ENCODE data around the gene HDGFL3.

HDGFL3 gene

GRCh38 chr15:83107841-83108181 lies 99.8 kb downstream of the HDGFL3 start:
- H2AFZ ChIP-seq (ENCODE audit: low read depth, low read length) = peak overlapping the region; percentile 46
- peak overlapping the region in 1 of 2 experiments; percentile 75 for H3K18ac ChIP-seq (ENCODE audit: low read depth in 1 of 2, low read length in 2 of 2)
- 28% methylated on average over 21 of the region's 30 CpGs for WGBS
- no peak overlapping the region for H2BK5ac ChIP-seq (ENCODE audit: low read depth, low read length, poor library complexity, severe bottlenecking)
- no peak for DNase-seq
- peak overlapping the region; percentile 92 for H3K4me2 ChIP-seq (ENCODE audit: low read length, poor library complexity, severe bottlenecking)
- no peak overlapping the region for H2BK12ac ChIP-seq (ENCODE audit: low read length in 2 of 2)
- no peak overlapping the region for H3K9ac ChIP-seq (ENCODE audit: low read length)
- H2BK120ac ChIP-seq (ENCODE audit: low read depth, low read length) = peak overlapping the region; percentile 34
- H3K4me3 ChIP-seq (ENCODE audit: insufficient read depth in 1 of 2, low read depth in 1 of 2, low read length in 2 of 2) = peak overlapping the region; percentile 56 to 65
- H4K8ac ChIP-seq (ENCODE audit: low read length) = peak overlapping the region; percentile 41
- H3K23ac ChIP-seq (ENCODE audit: low read length in 2 of 2) = peak overlapping the region in 1 of 2 experiments; percentile 70
- no peak overlapping the region for H3K27ac ChIP-seq (ENCODE audit: low read length, poor library complexity, severe bottlenecking)
- peaks cover 19% of the 10 kb centered on the region for H3K4me1 ChIP-seq (ENCODE audit: control insufficient read depth, insufficient read depth, low read depth, low read length)
- H3K36me3 ChIP-seq (ENCODE audit: control insufficient read depth in 1 of 2, insufficient read depth in 2 of 2, low read depth in 1 of 2, low read length in 2 of 2) = peaks cover 0 to 3% of the 10 kb centered on the region in 2 experiments
- H2BK15ac ChIP-seq (ENCODE audit: low read depth, poor library complexity, severe bottlenecking) = peak overlapping the region; percentile 90
- H3K4ac ChIP-seq (ENCODE audit: low read depth in 1 of 2, low read length in 2 of 2) = peak overlapping the region in 1 of 2 experiments; percentile 51
- H3K27me3 ChIP-seq (ENCODE audit: control insufficient read depth in 1 of 2, insufficient read depth in 1 of 2, low read length in 2 of 2) = peaks cover 46 to 52% of the 10 kb centered on the region in 2 experiments
- no peaks in the 10 kb centered on the region for H3K9me3 ChIP-seq (ENCODE audit: control insufficient read depth, low read length)
- H4K91ac ChIP-seq (ENCODE audit: low read length) = peak overlapping the region; percentile 61
- no peak overlapping the region for H3K14ac ChIP-seq (ENCODE audit: low read length in 2 of 2)
- H2AK5ac ChIP-seq (ENCODE audit: low read length, severe bottlenecking) = no peak overlapping the region
- H3K79me1 ChIP-seq (replicated peaks; ENCODE audit: low read length, poor library complexity, severe bottlenecking) = no peaks in the 10 kb centered on the region

GRCh38 chr15:83106994-83107840 lies 100.4 kb downstream of the HDGFL3 start, which contains the start of gene TM6SF1:
TSS of gene TM6SF1 (plus strand) at chr15:83107645. CDS start at chr15:83107681, 36 bp downstream.
- Histone ChIP-seq H2AFZ (ENCODE audit: low read depth, low read length) (peak within 1 kb of the TSS; percentile 46), H3K27me3 (ENCODE audit: control insufficient read depth in 1 of 2, insufficient read depth in 1 of 2, low read length in 2 of 2) (peaks cover 49 to 57% of the 10 kb centered on the region in 2 experiments), H3K79me1 (replicated peaks; ENCODE audit: low read length, poor library complexity, severe bottlenecking) (no peaks in the 10 kb centered on the region), H4K91ac (ENCODE audit: low read length) (peak within 1 kb of the TSS; percentile 85), H3K9ac (ENCODE audit: low read length) (no peak within 1 kb of the TSS), H3K4ac (ENCODE audit: low read depth in 1 of 2, low read length in 2 of 2) (peak within 1 kb of the TSS in 1 of 2 experiments; percentile 79), H4K8ac (ENCODE audit: low read length) (peak within 1 kb of the TSS; percentile 55), H3K23ac (ENCODE audit: low read length in 2 of 2) (peak within 1 kb of the TSS in 1 of 2 experiments; percentile 70), H2BK15ac (ENCODE audit: low read depth, poor library complexity, severe bottlenecking) (peak within 1 kb of the TSS; percentile 90), H3K18ac (ENCODE audit: low read depth in 1 of 2, low read length in 2 of 2) (peak within 1 kb of the TSS; percentile 71 to 75), H2BK12ac (ENCODE audit: low read length in 2 of 2) (peak within 1 kb of the TSS in 1 of 2 experiments; percentile 59), H3K4me1 (ENCODE audit: control insufficient read depth, insufficient read depth, low read depth, low read length) (peaks cover 16% of the 10 kb centered on the region), H3K4me2 (ENCODE audit: low read length, poor library complexity, severe bottlenecking) (peak within 1 kb of the TSS; percentile 92), H2BK5ac (ENCODE audit: low read depth, low read length, poor library complexity, severe bottlenecking) (no peak within 1 kb of the TSS), H3K4me3 (ENCODE audit: insufficient read depth in 1 of 2, low read depth in 1 of 2, low read length in 2 of 2) (peak within 1 kb of the TSS; percentile 56 to 65), H3K9me3 (ENCODE audit: control insufficient read depth, low read length) (no peaks in the 10 kb centered on the region), H3K36me3 (ENCODE audit: control insufficient read depth in 1 of 2, insufficient read depth in 2 of 2, low read depth in 1 of 2, low read length in 2 of 2) (peaks cover 0 to 3% of the 10 kb centered on the region in 2 experiments), H3K14ac (ENCODE audit: low read length in 2 of 2) (peak within 1 kb of the TSS in 1 of 2 experiments; percentile 36), H2AK5ac (ENCODE audit: low read length, severe bottlenecking) (no peak within 1 kb of the TSS), H2BK120ac (ENCODE audit: low read depth, low read length) (peak within 1 kb of the TSS; percentile 49), H3K27ac (ENCODE audit: low read length, poor library complexity, severe bottlenecking) (no peak within 1 kb of the TSS)
- 1% methylated on average over 85 of the region's 97 CpGs for WGBS
- no peak for DNase-seq

GRCh38 chr15:83105440-83105839 lies 102.2 kb downstream of the HDGFL3 start:
- Histone ChIP-seq H2AFZ (ENCODE audit: low read depth, low read length) (no peak overlapping the region), H2BK15ac (ENCODE audit: low read depth, poor library complexity, severe bottlenecking) (no peak overlapping the region), H4K91ac (ENCODE audit: low read length) (no peak overlapping the region), H3K9me3 (ENCODE audit: control insufficient read depth, low read length) (no peaks in the 10 kb centered on the region), H2AK5ac (ENCODE audit: low read length, severe bottlenecking) (no peak overlapping the region), H3K4me2 (ENCODE audit: low read length, poor library complexity, severe bottlenecking) (no peak overlapping the region), H2BK120ac (ENCODE audit: low read depth, low read length) (no peak overlapping the region), H3K27me3 (ENCODE audit: control insufficient read depth in 1 of 2, insufficient read depth in 1 of 2, low read length in 2 of 2) (peaks cover 63 to 67% of the 10 kb centered on the region in 2 experiments), H3K14ac (ENCODE audit: low read length in 2 of 2) (no peak overlapping the region), H3K4ac (ENCODE audit: low read depth in 1 of 2, low read length in 2 of 2) (no peak overlapping the region), H2BK5ac (ENCODE audit: low read depth, low read length, poor library complexity, severe bottlenecking) (no peak overlapping the region), H3K4me3 (ENCODE audit: insufficient read depth in 1 of 2, low read depth in 1 of 2, low read length in 2 of 2) (no peak overlapping the region), H3K79me1 (replicated peaks; ENCODE audit: low read length, poor library complexity, severe bottlenecking) (no peaks in the 10 kb centered on the region), H2BK12ac (ENCODE audit: low read length in 2 of 2) (no peak overlapping the region), H3K18ac (ENCODE audit: low read depth in 1 of 2, low read length in 2 of 2) (no peak overlapping the region), H3K27ac (ENCODE audit: low read length, poor library complexity, severe bottlenecking) (no peak overlapping the region), H3K9ac (ENCODE audit: low read length) (no peak overlapping the region), H3K4me1 (ENCODE audit: control insufficient read depth, insufficient read depth, low read depth, low read length) (peaks cover 16% of the 10 kb centered on the region), H4K8ac (ENCODE audit: low read length) (no peak overlapping the region), H3K36me3 (ENCODE audit: control insufficient read depth in 1 of 2, insufficient read depth in 2 of 2, low read depth in 1 of 2, low read length in 2 of 2) (peaks cover 0 to 3% of the 10 kb centered on the region in 2 experiments), H3K23ac (ENCODE audit: low read length in 2 of 2) (no peak overlapping the region)
- WGBS = 83% methylated on average over 1 of the region's 1 CpG
- no peak for DNase-seq

GRCh38 chr15:83104141-83104540 lies 103.5 kb downstream of the HDGFL3 start:
- Histone ChIP-seq H2AK5ac (ENCODE audit: low read length, severe bottlenecking) (no peak overlapping the region), H4K8ac (ENCODE audit: low read length) (no peak overlapping the region), H3K4me2 (ENCODE audit: low read length, poor library complexity, severe bottlenecking) (no peak overlapping the region), H3K9ac (ENCODE audit: low read length) (no peak overlapping the region), H4K91ac (ENCODE audit: low read length) (no peak overlapping the region), H3K23ac (ENCODE audit: low read length in 2 of 2) (no peak overlapping the region), H3K79me1 (replicated peaks; ENCODE audit: low read length, poor library complexity, severe bottlenecking) (no peaks in the 10 kb centered on the region), H2AFZ (ENCODE audit: low read depth, low read length) (no peak overlapping the region), H2BK15ac (ENCODE audit: low read depth, poor library complexity, severe bottlenecking) (no peak overlapping the region), H2BK120ac (ENCODE audit: low read depth, low read length) (no peak overlapping the region), H3K4me3 (ENCODE audit: insufficient read depth in 1 of 2, low read depth in 1 of 2, low read length in 2 of 2) (no peak overlapping the region), H3K4ac (ENCODE audit: low read depth in 1 of 2, low read length in 2 of 2) (no peak overlapping the region), H3K27me3 (ENCODE audit: control insufficient read depth in 1 of 2, insufficient read depth in 1 of 2, low read length in 2 of 2) (peaks cover 58 to 66% of the 10 kb centered on the region in 2 experiments), H3K18ac (ENCODE audit: low read depth in 1 of 2, low read length in 2 of 2) (no peak overlapping the region), H3K14ac (ENCODE audit: low read length in 2 of 2) (no peak overlapping the region), H2BK5ac (ENCODE audit: low read depth, low read length, poor library complexity, severe bottlenecking) (no peak overlapping the region), H3K9me3 (ENCODE audit: control insufficient read depth, low read length) (no peaks in the 10 kb centered on the region), H3K27ac (ENCODE audit: low read length, poor library complexity, severe bottlenecking) (no peak overlapping the region), H3K36me3 (ENCODE audit: control insufficient read depth in 1 of 2, insufficient read depth in 2 of 2, low read depth in 1 of 2, low read length in 2 of 2) (peaks cover 0 to 3% of the 10 kb centered on the region in 2 experiments), H3K4me1 (ENCODE audit: control insufficient read depth, insufficient read depth, low read depth, low read length) (peaks cover 16% of the 10 kb centered on the region), H2BK12ac (ENCODE audit: low read length in 2 of 2) (no peak overlapping the region)
- no peak for DNase-seq
- WGBS = 90% methylated on average over 4 of the region's 4 CpGs
